Panc1 (cell line): ENCODE data around the gene DOCK1.

Experiments used
- POLR2AphosphoS5 ChIP-seq: IDR thresholded peaks from 2 replicates; pipeline ENCODE4 v1.6.1; 2012; ENCODE audit warnings: mild to moderate bottlenecking, low read depth, low read length, moderate library complexity
- SIN3A ChIP-seq: IDR thresholded peaks from 2 replicates; pipeline ENCODE4 v1.6.1; 2012; ENCODE audit warnings: low read depth, mild to moderate bottlenecking, low read length, moderate library complexity, borderline replicate concordance; ENCODE audit not compliant: insufficient read depth
- TCF7L2 ChIP-seq: IDR thresholded peaks from 2 replicates; pipeline ENCODE4 v1.6.1; 2011; ENCODE audit warnings: mild to moderate bottlenecking, low read depth, low read length, inconsistent platforms
- TF ChIP-seq, protein P1 (sequence below): fragments of 450-650 bp; IDR thresholded peaks from 2 replicates; pipeline ENCODE4 v1.5.1; 2017; ENCODE audit warnings: mild to moderate bottlenecking
- TF ChIP-seq, protein P2 (sequence below), 2 experiments: IDR thresholded peaks; 2 replicates each; pipeline ENCODE4 v1.6.1; 2011 to 2012; ENCODE audit warnings: low read depth in 2 of 2, control low read depth in 1 of 2, low read length in 1 of 2, mild to moderate bottlenecking in 1 of 2, moderate library complexity in 1 of 2; ENCODE audit not compliant: insufficient read depth in 1 of 2

DNA sequence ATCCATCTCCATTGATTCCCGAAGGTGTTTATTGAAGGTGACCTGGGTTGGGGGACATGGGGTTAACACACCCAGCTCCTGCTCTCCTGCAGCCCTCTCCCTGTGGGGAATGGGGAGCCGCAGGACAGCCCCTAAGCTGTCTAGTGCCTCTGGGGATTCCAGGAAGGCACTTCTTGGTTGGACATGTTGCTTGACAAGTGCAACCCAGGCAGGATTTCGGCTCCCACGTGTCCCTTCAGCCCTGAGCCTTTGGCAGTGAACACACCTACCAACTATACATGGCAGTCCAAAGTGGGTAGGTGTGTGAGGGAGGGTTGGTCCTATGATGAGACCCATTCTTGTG is 43.9 kb downstream of the DOCK1 start:
- TF ChIP-seq, protein P1, sequence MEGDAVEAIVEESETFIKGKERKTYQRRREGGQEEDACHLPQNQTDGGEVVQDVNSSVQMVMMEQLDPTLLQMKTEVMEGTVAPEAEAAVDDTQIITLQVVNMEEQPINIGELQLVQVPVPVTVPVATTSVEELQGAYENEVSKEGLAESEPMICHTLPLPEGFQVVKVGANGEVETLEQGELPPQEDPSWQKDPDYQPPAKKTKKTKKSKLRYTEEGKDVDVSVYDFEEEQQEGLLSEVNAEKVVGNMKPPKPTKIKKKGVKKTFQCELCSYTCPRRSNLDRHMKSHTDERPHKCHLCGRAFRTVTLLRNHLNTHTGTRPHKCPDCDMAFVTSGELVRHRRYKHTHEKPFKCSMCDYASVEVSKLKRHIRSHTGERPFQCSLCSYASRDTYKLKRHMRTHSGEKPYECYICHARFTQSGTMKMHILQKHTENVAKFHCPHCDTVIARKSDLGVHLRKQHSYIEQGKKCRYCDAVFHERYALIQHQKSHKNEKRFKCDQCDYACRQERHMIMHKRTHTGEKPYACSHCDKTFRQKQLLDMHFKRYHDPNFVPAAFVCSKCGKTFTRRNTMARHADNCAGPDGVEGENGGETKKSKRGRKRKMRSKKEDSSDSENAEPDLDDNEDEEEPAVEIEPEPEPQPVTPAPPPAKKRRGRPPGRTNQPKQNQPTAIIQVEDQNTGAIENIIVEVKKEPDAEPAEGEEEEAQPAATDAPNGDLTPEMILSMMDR, result no peak
- TF ChIP-seq, protein P2, sequence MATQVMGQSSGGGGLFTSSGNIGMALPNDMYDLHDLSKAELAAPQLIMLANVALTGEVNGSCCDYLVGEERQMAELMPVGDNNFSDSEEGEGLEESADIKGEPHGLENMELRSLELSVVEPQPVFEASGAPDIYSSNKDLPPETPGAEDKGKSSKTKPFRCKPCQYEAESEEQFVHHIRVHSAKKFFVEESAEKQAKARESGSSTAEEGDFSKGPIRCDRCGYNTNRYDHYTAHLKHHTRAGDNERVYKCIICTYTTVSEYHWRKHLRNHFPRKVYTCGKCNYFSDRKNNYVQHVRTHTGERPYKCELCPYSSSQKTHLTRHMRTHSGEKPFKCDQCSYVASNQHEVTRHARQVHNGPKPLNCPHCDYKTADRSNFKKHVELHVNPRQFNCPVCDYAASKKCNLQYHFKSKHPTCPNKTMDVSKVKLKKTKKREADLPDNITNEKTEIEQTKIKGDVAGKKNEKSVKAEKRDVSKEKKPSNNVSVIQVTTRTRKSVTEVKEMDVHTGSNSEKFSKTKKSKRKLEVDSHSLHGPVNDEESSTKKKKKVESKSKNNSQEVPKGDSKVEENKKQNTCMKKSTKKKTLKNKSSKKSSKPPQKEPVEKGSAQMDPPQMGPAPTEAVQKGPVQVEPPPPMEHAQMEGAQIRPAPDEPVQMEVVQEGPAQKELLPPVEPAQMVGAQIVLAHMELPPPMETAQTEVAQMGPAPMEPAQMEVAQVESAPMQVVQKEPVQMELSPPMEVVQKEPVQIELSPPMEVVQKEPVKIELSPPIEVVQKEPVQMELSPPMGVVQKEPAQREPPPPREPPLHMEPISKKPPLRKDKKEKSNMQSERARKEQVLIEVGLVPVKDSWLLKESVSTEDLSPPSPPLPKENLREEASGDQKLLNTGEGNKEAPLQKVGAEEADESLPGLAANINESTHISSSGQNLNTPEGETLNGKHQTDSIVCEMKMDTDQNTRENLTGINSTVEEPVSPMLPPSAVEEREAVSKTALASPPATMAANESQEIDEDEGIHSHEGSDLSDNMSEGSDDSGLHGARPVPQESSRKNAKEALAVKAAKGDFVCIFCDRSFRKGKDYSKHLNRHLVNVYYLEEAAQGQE (IDR thresholded peaks at IDR 0.05; ENCODE audit: insufficient read depth in 1 of 2, low read depth in 2 of 2, low read length in 1 of 2), result no peak
- TF ChIP-seq POLR2AphosphoS5 (no peak), SIN3A (no peak), TCF7L2 (no peak)
